GM12878 (cell line): ENCODE measurements around the gene C1orf35. TPM values are rescaled to one million over a fixed set of nuclear protein-coding genes. Genes with fewer than 3 reads are reported as not detected.

ENCODE experiments used
- ETV6 ChIP-seq, 2 experiments: fragments of 450-650 bp in 1 of 2; IDR thresholded peaks in 1 of 2; conservative IDR thresholded peaks in 1 of 2; 2 replicates each; pipeline ENCODE4 v1.6.1; 2014; ENCODE audit warnings: antibody characterized with exemption in 1 of 2, borderline replicate concordance in 1 of 2, low read depth in 1 of 2, mild to moderate bottlenecking in 1 of 2, moderate library complexity in 1 of 2
- EZH2 ChIP-seq: IDR thresholded peaks from 2 replicates; pipeline ENCODE4 v1.6.1; 2012; ENCODE audit warnings: low read depth, mild to moderate bottlenecking, control low read depth, inconsistent platforms, low read length, borderline replicate concordance; ENCODE audit not compliant: control insufficient read depth
- MEF2A ChIP-seq: IDR thresholded peaks from 2 replicates; pipeline ENCODE4 v1.6.1; 2011; ENCODE audit warnings: low read depth, mild to moderate bottlenecking, low read length, moderate library complexity; ENCODE audit not compliant: insufficient read depth
- NRF1 ChIP-seq: conservative IDR thresholded peaks from 2 replicates; pipeline ENCODE4 v1.6.1; 2011; ENCODE audit warnings: mild to moderate bottlenecking, low read depth, low read length, improper control_type of control experiment
- SMC3 ChIP-seq: IDR thresholded peaks from 2 replicates; pipeline ENCODE4 v1.6.1; 2011; ENCODE audit warnings: low read length, improper control_type of control experiment, borderline replicate concordance
- TAF1 ChIP-seq: IDR thresholded peaks from 2 replicates; pipeline ENCODE4 v1.6.1; 2011; ENCODE audit warnings: mild to moderate bottlenecking, low read depth, low read length, borderline replicate concordance
- ZNF384 ChIP-seq: IDR thresholded peaks from 2 replicates; pipeline ENCODE4 v1.6.1; 2012; ENCODE audit warnings: low read depth, mild to moderate bottlenecking, low read length, improper control_type of control experiment, borderline replicate concordance
- ZSCAN29 ChIP-seq: fragments of 450-650 bp; IDR thresholded peaks from 2 replicates; pipeline ENCODE4 v1.6.1; 2017; ENCODE audit warnings: mild to moderate bottlenecking, moderate library complexity
- polyA plus RNA-seq, 11 experiments: library from polyadenylated mRNA; depleted of rRNA in 4 of 11; unstranded in 6 of 11; stranded (reverse) in 5 of 11; fragments of >200 nt; fragmentation: Nextera tagmentation in 4 of 11; fragmentation: Illumina TruSeq in 1 of 11; extraction: Ambion mirVana in 4 of 11; extraction: Trizol in 1 of 11; gene quantifications; 1 replicate in 1 of 11; 2 replicates in 10 of 11; pipeline versions ENCODE4 v1.2.1 to v1.2.3, GENCODE V29; 2011 to 2016; ENCODE audit warnings: inconsistent platforms in 2 of 11, missing spikeins in 2 of 11, low read depth in 1 of 11
- total RNA-seq, 4 experiments: library from RNA; depleted of rRNA in 3 of 4; stranded (reverse); fragments of >200 nt in 3 of 4; fragmentation: Illumina TruSeq in 1 of 4; extraction: Trizol in 1 of 4; gene quantifications; 2 replicates each; pipeline versions ENCODE4 v1.2.1 to v1.2.3, GENCODE V29; 2013 to 2021
- TF ChIP-seq, protein P1 (sequence below): fragments of 450-650 bp; formaldehyde crosslinking; IDR thresholded peaks from 2 replicates; pipeline ENCODE4 v1.5.0; 2022; ENCODE audit warnings: mild to moderate bottlenecking, missing genetic modification characterization

The C1orf35 gene
- total and polyA plus RNA-seq, 10 of the 15 experiments (the other 5 are each of a cell fraction or from before 2014, with no cell fraction given) = 2.5 to 27.0 (median 10.6) TPM

DNA sequence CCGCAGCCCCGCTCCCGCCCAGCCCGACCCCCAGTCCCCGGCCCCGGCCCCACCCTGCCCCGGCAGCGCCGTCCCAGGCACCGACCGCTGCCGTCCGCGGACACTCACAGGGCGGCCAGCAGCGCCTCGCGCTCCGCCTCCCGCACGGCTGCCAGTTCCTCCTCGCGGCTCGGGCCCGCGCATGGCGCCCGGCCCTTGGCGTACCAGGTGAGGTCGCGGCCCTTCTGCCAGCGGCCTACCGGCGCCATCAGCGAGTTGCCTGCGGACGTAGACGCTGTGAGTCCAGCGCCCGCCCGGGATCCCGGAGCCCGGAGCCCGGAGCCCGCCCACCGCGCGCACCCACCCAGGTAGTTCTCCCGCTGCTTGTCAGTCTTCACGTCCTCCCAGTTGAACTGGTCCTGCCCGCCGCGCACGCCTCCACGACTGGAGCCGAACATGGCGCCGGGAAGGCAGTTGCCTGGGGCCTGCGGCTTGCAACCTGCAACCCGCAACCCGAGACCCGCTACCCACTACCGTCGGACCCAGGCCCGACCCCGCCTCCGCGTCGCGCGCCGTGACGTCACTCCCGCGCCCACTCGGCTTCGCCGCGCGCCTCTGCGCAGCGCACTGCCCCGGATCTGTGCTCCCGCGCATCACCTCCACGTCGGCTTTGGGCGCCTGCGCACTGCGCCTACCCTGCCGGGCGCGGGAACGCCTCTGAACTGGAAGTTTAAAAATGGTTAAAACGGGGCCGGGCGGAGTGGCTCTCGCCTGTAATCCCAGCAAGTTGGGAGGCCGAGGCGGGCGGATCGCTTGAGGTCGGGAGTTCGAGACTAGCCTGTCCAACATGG is at the start of gene C1orf35 (continued):
- TF ChIP-seq, protein P1, sequence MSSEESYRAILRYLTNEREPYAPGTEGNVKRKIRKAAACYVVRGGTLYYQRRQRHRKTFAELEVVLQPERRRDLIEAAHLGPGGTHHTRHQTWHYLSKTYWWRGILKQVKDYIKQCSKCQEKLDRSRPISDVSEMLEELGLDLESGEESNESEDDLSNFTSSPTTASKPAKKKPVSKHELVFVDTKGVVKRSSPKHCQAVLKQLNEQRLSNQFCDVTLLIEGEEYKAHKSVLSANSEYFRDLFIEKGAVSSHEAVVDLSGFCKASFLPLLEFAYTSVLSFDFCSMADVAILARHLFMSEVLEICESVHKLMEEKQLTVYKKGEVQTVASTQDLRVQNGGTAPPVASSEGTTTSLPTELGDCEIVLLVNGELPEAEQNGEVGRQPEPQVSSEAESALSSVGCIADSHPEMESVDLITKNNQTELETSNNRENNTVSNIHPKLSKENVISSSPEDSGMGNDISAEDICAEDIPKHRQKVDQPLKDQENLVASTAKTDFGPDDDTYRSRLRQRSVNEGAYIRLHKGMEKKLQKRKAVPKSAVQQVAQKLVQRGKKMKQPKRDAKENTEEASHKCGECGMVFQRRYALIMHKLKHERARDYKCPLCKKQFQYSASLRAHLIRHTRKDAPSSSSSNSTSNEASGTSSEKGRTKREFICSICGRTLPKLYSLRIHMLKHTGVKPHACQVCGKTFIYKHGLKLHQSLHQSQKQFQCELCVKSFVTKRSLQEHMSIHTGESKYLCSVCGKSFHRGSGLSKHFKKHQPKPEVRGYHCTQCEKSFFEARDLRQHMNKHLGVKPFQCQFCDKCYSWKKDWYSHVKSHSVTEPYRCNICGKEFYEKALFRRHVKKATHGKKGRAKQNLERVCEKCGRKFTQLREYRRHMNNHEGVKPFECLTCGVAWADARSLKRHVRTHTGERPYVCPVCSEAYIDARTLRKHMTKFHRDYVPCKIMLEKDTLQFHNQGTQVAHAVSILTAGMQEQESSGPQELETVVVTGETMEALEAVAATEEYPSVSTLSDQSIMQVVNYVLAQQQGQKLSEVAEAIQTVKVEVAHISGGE = no peak
- TF ChIP-seq SMC3 = no peak
- TF ChIP-seq ZSCAN29 = no peak
- no peak for TF ChIP-seq ETV6 (conservative IDR thresholded peaks at IDR 0.05 in 1 of 2, IDR thresholded peaks at IDR 0.05 in 1 of 2; ENCODE audit: borderline replicate concordance in 1 of 2, low read depth in 1 of 2)
- peak; percentile 63; the same call in 1 of the 2 replicates for TF ChIP-seq TAF1
- TF ChIP-seq EZH2 = no peak
- peak; percentile 99 for TF ChIP-seq NRF1
- TF ChIP-seq MEF2A = no peak
- TF ChIP-seq ZNF384 = no peak
